Sigmoid colon (tissue), 7 donors: ENCODE results near the gene WTIP. TPM values are rescaled to one million over a fixed set of nuclear protein-coding genes. Genes with fewer than 3 reads are reported as not detected.

Experiments used
- DNase-seq: peaks from one replicate; pipeline ENCODE4 v3.0.0-alpha.2; 2019
- H3K27ac ChIP-seq, 4 donors: fragments of 200-600 bp; sonication (generic); one replicate each; pipeline ENCODE4 v1.5.1; 2016 to 2019; ENCODE audit warnings: mild to moderate bottlenecking in 1 of 4
- H3K27me3 ChIP-seq, 3 donors: fragments of 200-600 bp; sonication (generic); one replicate each; pipeline ENCODE4 v1.5.1; 2019; ENCODE audit warnings: mild to moderate bottlenecking in 1 of 3
- H3K36me3 ChIP-seq, 4 donors: fragments of 200-600 bp; sonication (generic); one replicate each; pipeline ENCODE4 v1.5.1; 2016 to 2019
- H3K4me1 ChIP-seq, 4 donors: fragments of 200-600 bp; sonication (generic); one replicate each; pipeline ENCODE4 v1.5.1; 2017 to 2019
- H3K4me3 ChIP-seq, 4 donors: fragments of 200-600 bp; sonication (generic); one replicate each; pipeline ENCODE4 v1.5.1; 2017 to 2019; ENCODE audit warnings: mild to moderate bottlenecking in 2 of 4, moderate library complexity in 1 of 4
- H3K9me3 ChIP-seq, 4 donors: fragments of 200-600 bp in 3 of 4; sonication (generic) in 3 of 4; one replicate each; pipeline versions ENCODE4 v1.5.1 to v1.6.1; 2013 to 2019
- CTCF ChIP-seq, 4 experiments: fragments of 450-650 bp in 3 of 4; fragments of 200-600 bp in 1 of 4; IDR thresholded peaks; one replicate each; pipeline ENCODE4 v1.5.1; 2016 to 2019; ENCODE audit warnings: antibody characterized with exemption in 4 of 4, mild to moderate bottlenecking in 3 of 4, moderate library complexity in 2 of 4
- EP300 ChIP-seq, 4 donors: sonication (generic); formaldehyde crosslinking; IDR thresholded peaks; one replicate each; pipeline ENCODE4 v1.6.1; 2017; ENCODE audit warnings: antibody characterized with exemption in 4 of 4
- POLR2A ChIP-seq, 2 donors: fragments of 450-650 bp; IDR thresholded peaks; one replicate each; pipeline ENCODE4 v1.6.1; 2016; ENCODE audit warnings: antibody characterized with exemption in 2 of 2, mild to moderate bottlenecking in 2 of 2, moderate library complexity in 2 of 2
- POLR2AphosphoS5 ChIP-seq, 4 donors: sonication (generic); formaldehyde crosslinking; IDR thresholded peaks; one replicate each; pipeline ENCODE4 v1.6.1; 2017; ENCODE audit warnings: antibody characterized with exemption in 4 of 4
- WGBS, 2 donors: extraction: QIAGEN DNeasy Blood & Tissue Kit; methylation state at CpG; one replicate each; pipeline ENCODE4 v1.1.7; 2013; 5-methylcytosine and 5-hydroxymethylcytosine counted together
- intact Hi-C: fragments of 100-400 bp; cut with DNase I; formaldehyde crosslinking; loops from one replicate; pipeline ENCODE4 v1.15.1; 2023
- polyA plus RNA-seq, 3 donors: library from polyadenylated mRNA; stranded (reverse); fragments of 200-250 nt; gene quantifications; one replicate each; pipeline ENCODE4 v1.2.3, GENCODE V29; 2013
- total RNA-seq, 4 donors: library from RNA; depleted of rRNA; stranded (reverse); fragments of >200 nt; gene quantifications; one replicate each; pipeline ENCODE4 v1.1.0, GENCODE V29; 2016
- donor health status: healthy with polysubstance abuse.
- donor health status: Bipolar disorder and iron deficiency.
- donor health status: healthy.

Gene WTIP
- total and polyA plus RNA-seq, 7 donors: 2.2 to 20.5 (median 3.3) TPM

DNA sequence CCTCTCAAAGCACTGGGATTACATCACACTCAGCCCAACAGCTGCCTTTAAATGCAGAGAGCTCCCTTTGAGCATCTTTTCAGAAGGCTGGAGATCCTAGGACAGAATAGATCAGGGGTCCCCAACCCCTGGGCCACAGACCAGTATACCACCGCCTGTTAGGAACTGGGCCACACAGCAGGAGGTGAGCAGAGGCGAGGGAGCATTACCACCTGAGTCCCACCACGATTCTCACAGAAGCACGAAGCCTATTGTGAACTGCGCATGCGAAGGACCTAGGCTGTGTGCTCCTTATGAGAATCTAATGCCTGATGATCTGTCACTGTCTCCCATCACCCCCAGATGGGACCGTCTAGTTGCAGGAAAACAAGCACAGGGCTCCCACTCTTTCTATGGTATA lies 2.2 kb upstream of the WTIP start:
- no peaks in the 10 kb centered on the region for H3K9me3 ChIP-seq
- intact Hi-C loops: no loop called here
- DNase-seq: no peak
- H3K27me3 ChIP-seq: no peaks in the 10 kb centered on the region
- no peaks in the 10 kb centered on the region for H3K36me3 ChIP-seq
- no peak overlapping the region for H3K27ac ChIP-seq
- TF ChIP-seq POLR2A (IDR thresholded peaks at IDR 0.05) (no peak), EP300 (IDR thresholded peaks at IDR 0.05) (no peak), POLR2AphosphoS5 (IDR thresholded peaks at IDR 0.05) (no peak)
- WGBS, 2 donors: 78 to 91% methylated on average over 7 of the region's 7 CpGs
- H3K4me3 ChIP-seq: no peak overlapping the region
- H3K4me1 ChIP-seq: peaks cover 0 to 27% (median 25%) of the 10 kb centered on the region in 4 donors

DNA sequence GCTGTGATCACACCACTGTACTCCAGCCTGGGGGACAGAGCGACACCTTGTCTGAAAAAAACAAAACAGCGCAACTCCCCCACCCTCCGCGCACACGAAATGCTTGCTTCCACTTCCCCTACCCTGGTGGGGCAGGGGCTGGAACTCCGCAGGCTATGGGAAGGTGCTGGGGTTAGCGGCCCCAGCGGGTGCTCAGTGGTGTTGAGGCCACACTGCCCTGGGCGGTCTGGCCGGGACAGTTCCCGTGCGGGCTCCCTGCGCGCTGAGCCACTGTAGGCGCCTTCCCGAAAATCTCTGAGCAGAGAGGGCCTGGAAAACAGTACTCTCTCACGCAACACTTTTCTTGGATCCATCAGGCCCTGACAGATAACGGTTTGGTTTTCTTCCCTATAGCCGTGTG lies 1.1 kb upstream of the WTIP start:
- intact Hi-C loops: no loop called here
- no peaks in the 10 kb centered on the region for H3K36me3 ChIP-seq
- no peak for DNase-seq
- H3K9me3 ChIP-seq: no peaks in the 10 kb centered on the region
- peak overlapping the region; percentile 78 to 87 (median 82) for H3K27ac ChIP-seq
- H3K4me3 ChIP-seq: peak overlapping the region in 1 of 4 donors; percentile 77
- 75 to 86% methylated on average over 19 of the region's 19 CpGs for WGBS, 2 donors
- TF ChIP-seq POLR2AphosphoS5 (IDR thresholded peaks at IDR 0.05) (no peak), CTCF (IDR thresholded peaks at IDR 0.05) (no peak), EP300 (IDR thresholded peaks at IDR 0.05) (no peak), POLR2A (IDR thresholded peaks at IDR 0.05) (no peak)
- H3K4me1 ChIP-seq: peaks cover 0 to 30% (median 24%) of the 10 kb centered on the region in 4 donors
- no peaks in the 10 kb centered on the region for H3K27me3 ChIP-seq

GRCh38 chr19:34481861-34482379 lies 362 bp downstream of the WTIP start:
- no peak for TF ChIP-seq CTCF (IDR thresholded peaks at IDR 0.05)
- no peak for TF ChIP-seq POLR2A (IDR thresholded peaks at IDR 0.05)
- TF ChIP-seq POLR2AphosphoS5 (IDR thresholded peaks at IDR 0.05): no peak
- no peak for TF ChIP-seq EP300 (IDR thresholded peaks at IDR 0.05)
- no peaks in the 10 kb centered on the region for H3K9me3 ChIP-seq
- no peak for DNase-seq
- 2 to 4% methylated on average over 84 of the region's 84 CpGs for WGBS, 2 donors
- H3K36me3 ChIP-seq: no peaks in the 10 kb centered on the region
- no peaks in the 10 kb centered on the region for H3K27me3 ChIP-seq
- intact Hi-C loops: no loop called here
- peak overlapping the region; percentile 66 to 80 (median 73) for H3K27ac ChIP-seq
- peaks cover 0 to 30% (median 24%) of the 10 kb centered on the region in 4 donors for H3K4me1 ChIP-seq
- peak overlapping the region; percentile 40 to 82 (median 76) for H3K4me3 ChIP-seq

DNA sequence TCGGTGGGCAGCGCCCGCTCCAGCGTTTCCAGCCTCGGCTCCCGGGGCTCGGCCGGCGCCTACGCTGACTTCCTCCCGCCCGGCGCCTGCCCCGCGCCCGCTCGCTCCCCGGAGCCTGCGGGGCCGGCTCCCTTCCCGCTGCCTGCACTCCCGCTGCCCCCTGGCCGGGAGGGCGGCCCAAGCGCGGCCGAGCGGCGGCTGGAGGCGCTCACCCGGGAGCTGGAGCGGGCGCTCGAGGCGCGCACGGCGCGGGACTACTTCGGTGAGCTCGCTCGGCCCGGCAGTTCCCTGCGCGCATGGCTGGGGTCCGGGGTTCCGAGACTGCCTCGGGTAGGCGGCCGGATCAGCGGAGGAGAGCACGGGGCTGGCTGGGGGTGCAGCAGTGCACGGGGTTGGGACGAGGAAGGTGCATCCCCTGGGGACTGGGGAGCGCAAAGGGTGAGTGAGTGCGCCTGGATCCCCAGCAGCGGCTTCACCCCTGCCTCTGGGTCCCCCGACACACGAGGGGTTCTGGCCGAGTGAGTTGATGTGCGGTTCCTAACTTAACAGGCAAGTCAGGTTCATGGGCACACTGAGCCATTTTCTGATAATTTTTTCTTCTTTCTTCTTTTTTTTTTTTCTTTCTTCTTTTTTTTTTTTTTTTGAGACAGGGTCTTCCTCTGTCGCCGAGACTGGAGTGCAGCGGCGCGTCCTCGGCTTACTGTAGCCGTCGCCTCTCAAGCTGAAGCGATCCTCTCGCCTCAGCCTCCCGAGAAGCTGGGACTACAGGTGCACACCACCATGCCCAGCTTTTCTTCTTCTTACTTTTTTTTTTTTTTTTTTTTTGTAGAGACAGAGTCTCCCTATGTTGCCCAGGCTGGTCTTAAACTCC lies 1.1 kb downstream of the WTIP start:
- no peaks in the 10 kb centered on the region for H3K9me3 ChIP-seq
- intact Hi-C loops: no loop called here
- TF ChIP-seq POLR2A (IDR thresholded peaks at IDR 0.05) (no peak), POLR2AphosphoS5 (IDR thresholded peaks at IDR 0.05) (no peak), EP300 (IDR thresholded peaks at IDR 0.05) (no peak), CTCF (IDR thresholded peaks at IDR 0.05) (no peak)
- H3K27ac ChIP-seq: peak overlapping the region; percentile 66 to 80 (median 73)
- H3K4me1 ChIP-seq: peaks cover 0 to 30% (median 24%) of the 10 kb centered on the region in 4 donors
- H3K36me3 ChIP-seq: no peaks in the 10 kb centered on the region
- no peak for DNase-seq
- peak overlapping the region; percentile 40 to 82 (median 76) for H3K4me3 ChIP-seq
- H3K27me3 ChIP-seq: no peaks in the 10 kb centered on the region
- WGBS, 2 donors: 7 to 12% methylated on average over 72 of the region's 72 CpGs

- no peak overlapping the region for H3K4me3 ChIP-seq
- H3K9me3 ChIP-seq: no peaks in the 10 kb centered on the region
- WGBS, 2 donors: 63 to 85% methylated on average over 9 of the region's 9 CpGs
- no peak for DNase-seq
- H3K36me3 ChIP-seq: no peaks in the 10 kb centered on the region
- intact Hi-C loops: no loop called here
- no peak for TF ChIP-seq CTCF (IDR thresholded peaks at IDR 0.05)
- no peak for TF ChIP-seq POLR2AphosphoS5 (IDR thresholded peaks at IDR 0.05)
- no peak for TF ChIP-seq EP300 (IDR thresholded peaks at IDR 0.05)
- no peak for TF ChIP-seq POLR2A (IDR thresholded peaks at IDR 0.05)
- no peak overlapping the region for H3K27ac ChIP-seq
- peaks cover 0 to 30% (median 24%) of the 10 kb centered on the region in 4 donors for H3K4me1 ChIP-seq
- no peaks in the 10 kb centered on the region for H3K27me3 ChIP-seq
These were observed 2.8 kb downstream of the WTIP start for GRCh38 chr19:34484328-34484727.
